HepG2 (cell line): ENCODE data around the gene FGFR3. TPM values are rescaled to one million over a fixed set of nuclear protein-coding genes. Genes with fewer than 3 reads are reported as not detected.
A peak's percentile ranks its signal among the peaks of the same experiment; 100 is the strongest.

Source experiments
- ATF3 ChIP-seq: sonication (generic); formaldehyde crosslinking; IDR thresholded peaks from 2 replicates; pipeline ENCODE4 v1.4.0; 2020; ENCODE audit warnings: missing genetic modification reagents
- BRD4 ChIP-seq: sonication (generic); formaldehyde crosslinking; IDR thresholded peaks from 2 replicates; pipeline ENCODE4 v1.4.0; 2020; ENCODE audit warnings: missing genetic modification reagents
- FOXO1 ChIP-seq: sonication (generic); formaldehyde crosslinking; IDR thresholded peaks from 2 replicates; pipeline ENCODE4 v1.4.0; 2020; ENCODE audit warnings: missing genetic modification reagents
- HCFC1 ChIP-seq: fragments of 150-350 bp; IDR thresholded peaks from 2 replicates; pipeline ENCODE4 v1.6.1; 2014; ENCODE audit warnings: low read depth, low read length
- HNF1A ChIP-seq, 2 experiments: sonication (generic) in 1 of 2; formaldehyde crosslinking in 1 of 2; IDR thresholded peaks; 2 replicates each; pipeline versions ENCODE4 v1.4.0 to v1.6.1; 2016 to 2020; ENCODE audit warnings: borderline replicate concordance in 1 of 2, low read depth in 1 of 2, mild to moderate bottlenecking in 1 of 2, missing genetic modification reagents in 1 of 2
- JUN ChIP-seq: sonication (generic); formaldehyde crosslinking; IDR thresholded peaks from 2 replicates; pipeline ENCODE4 v1.4.0; 2020; ENCODE audit warnings: mild to moderate bottlenecking, missing genetic modification reagents
- LBX2 ChIP-seq: sonication (generic); formaldehyde crosslinking; IDR thresholded peaks from 2 replicates; pipeline ENCODE4 v1.5.0; 2020; ENCODE audit warnings: missing genetic modification reagents, mild to moderate bottlenecking, borderline replicate concordance
- MTA1 ChIP-seq: sonication (generic); formaldehyde crosslinking; IDR thresholded peaks from 2 replicates; pipeline ENCODE4 v1.4.0; 2020; ENCODE audit warnings: missing genetic modification reagents, mild to moderate bottlenecking, borderline replicate concordance
- NFKBIZ ChIP-seq: IDR thresholded peaks from 2 replicates; pipeline ENCODE4 v1.6.1; 2018; ENCODE audit warnings: missing genetic modification reagents, missing compliant biosample characterization
- RAD21 ChIP-seq: fragments of 450-650 bp; formaldehyde crosslinking; IDR thresholded peaks from 2 replicates; pipeline ENCODE4 v1.5.0; 2020; ENCODE audit warnings: mild to moderate bottlenecking
- SMAD9 ChIP-seq: sonication (generic); formaldehyde crosslinking; IDR thresholded peaks from 2 replicates; pipeline ENCODE4 v1.5.1; 2020; ENCODE audit warnings: mild to moderate bottlenecking, missing genetic modification reagents
- SRY ChIP-seq: sonication (generic); formaldehyde crosslinking; IDR thresholded peaks from 2 replicates; pipeline ENCODE4 v1.8.0; 2022; ENCODE audit warnings: mild to moderate bottlenecking, missing genetic modification reagents
- XRCC5 ChIP-seq: fragments of 200-400 bp; formaldehyde crosslinking; optimal IDR thresholded peaks from 2 replicates; pipeline ENCODE3; 2017; ENCODE audit warnings: mild to moderate bottlenecking, low read length
- ZBTB42 ChIP-seq: sonication (generic); formaldehyde crosslinking; IDR thresholded peaks from 2 replicates; pipeline ENCODE4 v1.5.0; 2020; ENCODE audit warnings: mild to moderate bottlenecking, missing genetic modification reagents
- ZBTB7B ChIP-seq: sonication (generic); formaldehyde crosslinking; IDR thresholded peaks from 2 replicates; pipeline ENCODE4 v1.4.0; 2020; ENCODE audit warnings: missing genetic modification reagents
- ZNF552 ChIP-seq: sonication (generic); formaldehyde crosslinking; IDR thresholded peaks from 2 replicates; pipeline ENCODE4 v1.9.0; 2022; ENCODE audit warnings: missing genetic modification reagents, mild to moderate bottlenecking, borderline replicate concordance
- ZNF572 ChIP-seq: sonication (generic); formaldehyde crosslinking; IDR thresholded peaks from 2 replicates; pipeline ENCODE4 v1.5.1; 2020; ENCODE audit warnings: mild to moderate bottlenecking, missing genetic modification reagents
- ZNF746 ChIP-seq: sonication (generic); formaldehyde crosslinking; IDR thresholded peaks from 2 replicates; pipeline ENCODE4 v1.8.0; 2022; ENCODE audit warnings: mild to moderate bottlenecking, missing genetic modification reagents
- ZNF761 ChIP-seq: sonication (generic); formaldehyde crosslinking; conservative IDR thresholded peaks from 2 replicates; pipeline ENCODE4 v1.4.0; 2020; ENCODE audit warnings: mild to moderate bottlenecking, missing genetic modification reagents
- ZNF784 ChIP-seq: sonication (generic); formaldehyde crosslinking; IDR thresholded peaks from 2 replicates; pipeline ENCODE4 v1.5.1; 2020; ENCODE audit warnings: missing genetic modification reagents, mild to moderate bottlenecking, borderline replicate concordance
- ZSCAN12 ChIP-seq: sonication (generic); formaldehyde crosslinking; IDR thresholded peaks from 2 replicates; pipeline ENCODE4 v1.9.0; 2021; ENCODE audit warnings: mild to moderate bottlenecking, missing genetic modification reagents
- polyA plus RNA-seq, 8 experiments: library from polyadenylated mRNA; depleted of rRNA in 3 of 8; stranded (reverse) in 7 of 8; unstranded in 1 of 8; fragments of >200 nt; fragmentation: Illumina TruSeq in 4 of 8; extraction: Trizol in 4 of 8; gene quantifications; 2 replicates each; pipeline versions ENCODE4 v1.2.1 to v1.2.3, GENCODE V29; 2011 to 2016; ENCODE audit warnings: low read depth in 4 of 8, missing spikeins in 1 of 8, mixed read lengths in 1 of 8; ENCODE audit not compliant: insufficient read depth in 1 of 8
- total RNA-seq, 5 experiments: library from RNA; depleted of rRNA; stranded (reverse); fragments of >200 nt; fragmentation: Illumina TruSeq; extraction: Trizol; gene quantifications; 2 replicates each; pipeline ENCODE4 v1.2.3, GENCODE V29; 2016; ENCODE audit warnings: low read depth in 1 of 5

The FGFR3 gene
- total and polyA plus RNA-seq, 2 of the 13 experiments (the other 11 are each of a cell fraction or from before 2014, with no cell fraction given), result 103 to 109 TPM

GRCh38 chr4:1768367-1769034, 24.6 kb upstream of the FGFR3 start (continued):
- TF ChIP-seq ZNF784 (CRISPR knock-in tag) (0 out of 2 replicates have a peak, but pooled peaks have one; percentile 5), ZNF552 (CRISPR knock-in tag) (no peak), JUN (CRISPR knock-in tag) (no peak), ATF3 (CRISPR knock-in tag) (no peak), SMAD9 (no peak), ZNF572 (CRISPR knock-in tag) (no peak), FOXO1 (peak; percentile 50; the same call in 1 of the 2 replicates), ZBTB42 (no peak), HCFC1 (no peak), MTA1 (CRISPR knock-in tag) (peak; percentile 33; the same call in 1 of the 2 replicates), NFKBIZ (CRISPR knock-in tag) (no peak), SRY (CRISPR knock-in tag) (0 out of 2 replicates have a peak, but pooled peaks have one; percentile 48), HNF1A (IDR thresholded peaks at IDR 0.05; ENCODE audit: low read depth) (peak; percentile 63; the same call in 1 of the 2 replicates), HNF1A (CRISPR knock-in tag; IDR thresholded peaks at IDR 0.05; ENCODE audit: borderline replicate concordance) (no peak; the same call in 1 of the 2 replicates), LBX2 (CRISPR knock-in tag) (no peak), BRD4 (CRISPR knock-in tag) (0 out of 2 replicates have a peak, but pooled peaks have one; percentile 34), RAD21 (CRISPR knock-in tag) (no peak), XRCC5 (no peak), ZBTB7B (CRISPR knock-in tag) (peak; percentile 74), ZNF746 (CRISPR knock-in tag) (no peak), ZNF761 (no peak), ZSCAN12 (CRISPR knock-in tag) (no peak)
